HG03460 (cell line): ENCODE results near the gene LMF1.
"Not testable (repeated sequence)": the region's sequence is repeated elsewhere in the genome, so short reads cannot be mapped to it uniquely, and the experiment has no call there.

Experiments
- ATAC-seq: cut with Tn5 transposase; IDR thresholded peaks from one replicate; pipeline ENCODE4 v1.9.1; 2021; ENCODE audit not compliant: unreplicated experiment

LMF1 gene

GRCh38 chr16:838741-839140, 132.0 kb downstream of the LMF1 start:
- no peak for ATAC-seq

- ATAC-seq: not testable (repeated sequence)
Measured at GRCh38 chr16:836822-837221, 134.0 kb downstream of the LMF1 start.

- no peak for ATAC-seq
Measured at GRCh38 chr16:836221-836620, 134.6 kb downstream of the LMF1 start.

- ATAC-seq: no peak
Measured at GRCh38 chr16:835373-835772, 135.4 kb downstream of the LMF1 start.

- no peak for ATAC-seq
Measured at GRCh38 chr16:833411-833810, 137.4 kb downstream of the LMF1 start.

- ATAC-seq: no peak
Measured at GRCh38 chr16:832652-833336, 138.0 kb downstream of the LMF1 start.

- no peak for ATAC-seq
Measured at GRCh38 chr16:831571-832413, 139.0 kb downstream of the LMF1 start.

- ATAC-seq: no peak
Measured at GRCh38 chr16:830871-831570, 139.8 kb downstream of the LMF1 start.

GRCh38 chr16:830107-830870, 140.5 kb downstream of the LMF1 start:
- ATAC-seq: no peak

- no peak for ATAC-seq
Measured at GRCh38 chr16:828891-829290, 141.9 kb downstream of the LMF1 start.

GRCh38 chr16:827513-827912, 143.3 kb downstream of the LMF1 start:
- ATAC-seq: no peak

GRCh38 chr16:825341-826061, 145.3 kb downstream of the LMF1 start:
- no peak for ATAC-seq

- ATAC-seq: no peak
Measured at GRCh38 chr16:824601-825000, 146.2 kb downstream of the LMF1 start.

- ATAC-seq: no peak
Measured at GRCh38 chr16:824194-824593, 146.6 kb downstream of the LMF1 start.

GRCh38 chr16:822909-823297, 147.9 kb downstream of the LMF1 start:
- ATAC-seq: no peak

- no peak for ATAC-seq
Measured at GRCh38 chr16:822174-822908, 148.4 kb downstream of the LMF1 start.

GRCh38 chr16:821751-822150, 149.0 kb downstream of the LMF1 start:
- no peak for ATAC-seq

GRCh38 chr16:820748-821147, 150.0 kb downstream of the LMF1 start:
- ATAC-seq: no peak

- ATAC-seq: not testable (repeated sequence)
Measured at GRCh38 chr16:820044-820408, 150.8 kb downstream of the LMF1 start.
